K562 (cell line): ENCODE results near the gene SKAP1. TPM values are rescaled to one million over a fixed set of nuclear protein-coding genes. Genes with fewer than 3 reads are reported as not detected.

ENCODE experiments used
- ATAC-seq: fragments of 200-7000 bp; cut with Tn5 transposase; 3 replicates; pipeline ENCODE4 v1.9.1; 2020; ENCODE audit warnings: moderate library complexity
- BruUV-seq: library from RNA; stranded (reverse); fragments of 400-500 nt; replicated peaks from 2 replicates; lab custom pipeline; 2021; lab: Mats Ljungman, UMichigan
- CTCF ChIA-PET: fragments of 300-600 bp; formaldehyde crosslinking; extraction: SDS; loops from one replicate; lab custom pipeline; 2021; ENCODE audit warnings: low intra/inter-chr PET ratio; lab: Yijun Ruan, JAX
- POLR2A ChIA-PET: fragments of 300-600, 350-650 bp; sonication (Branson Sonifier 250); formaldehyde crosslinking; extraction: SDS; loops from one replicate; lab custom pipeline; 2021; ENCODE audit warnings: antibody characterized with exemption, inconsistent platforms; lab: Yijun Ruan, JAX
- DNase-seq, 4 experiments: peaks; one replicate each; pipeline versions ENCODE4 v3.0.0 to v3.0.0-alpha.2; 2011 to 2018; ENCODE audit warnings: low spot score in 3 of 4, mixed read lengths in 3 of 4; ENCODE audit errors: extremely low read depth in 1 of 4
- FAIRE-seq: peaks from 2 replicates; lab custom pipeline; 2011; peaks lifted over from hg19 to GRCh38; lab: Jason Lieb, UNC
- H2AFZ ChIP-seq: 2 replicates; pipeline ENCODE4 v1.6.0; 2011; ENCODE audit warnings: low read depth, low read length, control low read depth, inconsistent platforms
- H3K27ac ChIP-seq: fragments of 200-600 bp; 3 replicates; pipeline ENCODE4 v1.8.0; 2011; ENCODE audit warnings: low read depth, mild to moderate bottlenecking, control low read depth, inconsistent platforms, low read length, moderate library complexity, mixed read lengths; ENCODE audit errors: extremely low read depth
- H3K27me3 ChIP-seq, 2 experiments: fragments of 300-600 bp in 1 of 2; 2 replicates in 1 of 2; 3 replicates in 1 of 2; pipeline versions ENCODE4 v1.6.0 to v1.8.0; 2011; ENCODE audit warnings: inconsistent platforms in 2 of 2, low read length in 2 of 2, mild to moderate bottlenecking in 1 of 2, mixed read lengths in 1 of 2, moderate library complexity in 1 of 2; ENCODE audit not compliant: control insufficient read depth in 2 of 2, insufficient read depth in 2 of 2
- H3K36me3 ChIP-seq: fragments of 300-600 bp; 3 replicates; pipeline ENCODE4 v1.8.0; 2011; ENCODE audit warnings: mild to moderate bottlenecking, low read length, inconsistent platforms; ENCODE audit not compliant: control insufficient read depth, insufficient read depth
- H3K4me1 ChIP-seq, 2 experiments: fragments of 200-600 bp in 1 of 2; replicated peaks in 1 of 2; 2 replicates in 1 of 2; 3 replicates in 1 of 2; pipeline versions ENCODE4 v1.5.1 to v1.8.0; 2011; ENCODE audit warnings: inconsistent platforms in 2 of 2, low read length in 2 of 2, mild to moderate bottlenecking in 1 of 2, mixed read lengths in 1 of 2, moderate library complexity in 1 of 2; ENCODE audit not compliant: control insufficient read depth in 2 of 2, insufficient read depth in 2 of 2
- H3K4me2 ChIP-seq: 2 replicates; pipeline ENCODE4 v1.6.1; 2011; ENCODE audit warnings: low read length, control low read depth, inconsistent platforms, mixed read lengths; ENCODE audit not compliant: insufficient read depth
- H3K4me3 ChIP-seq: fragments of 200-600 bp; sonication (generic), shearing (Covaris generic); 2 replicates; pipeline ENCODE4 v1.5.1; 2016; ENCODE audit warnings: control low read depth, inconsistent platforms
- H3K79me2 ChIP-seq: fragments of 200-600 bp; 3 replicates; pipeline ENCODE4 v1.8.0; 2011; ENCODE audit warnings: low read length, inconsistent platforms; ENCODE audit not compliant: control insufficient read depth, insufficient read depth
- H3K9ac ChIP-seq, 2 experiments: 2 replicates each; pipeline versions ENCODE4 v1.6.0 to v1.6.1; 2011; ENCODE audit warnings: low read depth in 2 of 2, low read length in 2 of 2, control low read depth in 1 of 2, inconsistent platforms in 1 of 2, mild to moderate bottlenecking in 1 of 2, mixed read lengths in 1 of 2; ENCODE audit not compliant: insufficient read depth in 1 of 2
- H3K9me1 ChIP-seq: one replicate; pipeline ENCODE4 v1.6.0; 2011; ENCODE audit warnings: inconsistent platforms, mild to moderate bottlenecking, low read length, moderate library complexity; ENCODE audit not compliant: control insufficient read depth, insufficient read depth
- H3K9me3 ChIP-seq: replicated peaks from 2 replicates; pipeline ENCODE4 v1.5.1; 2011; ENCODE audit warnings: low read depth, low read length, inconsistent platforms; ENCODE audit not compliant: control insufficient read depth, insufficient read depth
- H4K20me1 ChIP-seq: replicated peaks from 2 replicates; pipeline ENCODE4 v1.6.1; 2011; ENCODE audit warnings: low read length, inconsistent platforms, mixed read lengths; ENCODE audit not compliant: control insufficient read depth, insufficient read depth
- ARID2 ChIP-seq: fragments of 450-650 bp; IDR thresholded peaks from 2 replicates; pipeline ENCODE4 v1.6.1; 2017; ENCODE audit warnings: antibody characterized with exemption, mild to moderate bottlenecking
- BACH1 ChIP-seq: fragments of 200-800 bp; sonication (Bioruptor generic); IDR thresholded peaks from 2 replicates; pipeline ENCODE4 v1.6.1; 2016; ENCODE audit warnings: missing genetic modification characterization, missing compliant biosample characterization
- CBX2 ChIP-seq: fragments of 200-600 bp; sonication (generic); IDR thresholded peaks from one replicate; pipeline ENCODE4 v1.6.1; 2012; ENCODE audit warnings: mild to moderate bottlenecking, low read length, inconsistent platforms; ENCODE audit not compliant: insufficient read depth, poor library complexity, severe bottlenecking
- E2F5 ChIP-seq: sonication (generic); formaldehyde crosslinking; IDR thresholded peaks from 2 replicates; pipeline ENCODE4 v1.8.0; 2022; ENCODE audit warnings: mild to moderate bottlenecking, missing genetic modification reagents
- E4F1 ChIP-seq: fragments of 250-450 bp; sonication (Bioruptor Pico); IDR thresholded peaks from 2 replicates; pipeline ENCODE4 v1.5.0; 2021; ENCODE audit warnings: mild to moderate bottlenecking, borderline replicate concordance
- GMEB1 ChIP-seq: fragments of 250-450 bp; sonication (Bioruptor Pico); IDR thresholded peaks from 2 replicates; pipeline ENCODE4 v1.4.0; 2020; ENCODE audit warnings: mild to moderate bottlenecking
- HDAC3 ChIP-seq: fragments of 450-650 bp; IDR thresholded peaks from 2 replicates; pipeline ENCODE4 v1.6.1; 2018; ENCODE audit warnings: borderline replicate concordance, mild to moderate bottlenecking, moderate library complexity; ENCODE audit not compliant: partially characterized antibody
- IRF9 ChIP-seq: fragments of 450-650 bp; IDR thresholded peaks from 2 replicates; pipeline ENCODE4 v1.6.1; 2016; ENCODE audit warnings: missing biosample characterization, missing genetic modification characterization
- PCBP2 ChIP-seq: fragments of 200-400 bp; formaldehyde crosslinking; IDR thresholded peaks from 2 replicates; pipeline ENCODE4 v1.6.1; 2018; ENCODE audit warnings: low read length, low read depth, mild to moderate bottlenecking, moderate library complexity; ENCODE audit not compliant: poor library complexity, severe bottlenecking
- POLR2H ChIP-seq: IDR thresholded peaks from 2 replicates; pipeline ENCODE4 v1.6.1; 2016; ENCODE audit warnings: missing genetic modification characterization, low read depth, mild to moderate bottlenecking, control low read depth, missing compliant biosample characterization, moderate library complexity
- SMC3 ChIP-seq: conservative IDR thresholded peaks from 2 replicates; pipeline ENCODE4 v1.6.1; 2011; ENCODE audit warnings: low read depth, low read length, improper control_type of control experiment; ENCODE audit not compliant: insufficient read depth
- in situ Hi-C: fragments of 300-500 bp; cut with MboI; formaldehyde crosslinking; loops from 4 replicates; pipeline ENCODE4 v1.15.0; 2018; ENCODE audit warnings: inconsistent platforms, mixed read lengths
- intact Hi-C: fragments of 100-400 bp; cut with micrococcal nuclease; formaldehyde crosslinking; loops from 2 replicates; pipeline ENCODE4 v1.14.2; 2022
- polyA plus RNA-seq, 8 experiments: library from polyadenylated mRNA; depleted of rRNA in 4 of 8; stranded (reverse) in 5 of 8; unstranded in 3 of 8; fragments of >200 nt; fragmentation: Nextera tagmentation in 2 of 8; fragmentation: Illumina TruSeq in 1 of 8; extraction: Ambion mirVana in 2 of 8; extraction: Trizol in 1 of 8; gene quantifications; 2 replicates each; pipeline versions ENCODE4 v1.2.1 to v1.2.3, GENCODE V29; 2011 to 2014; ENCODE audit warnings: inconsistent platforms in 1 of 8, missing spikeins in 1 of 8
- total RNA-seq, 7 experiments: library from RNA; depleted of rRNA in 6 of 7; stranded (reverse); fragments of >200 nt in 6 of 7; fragmentation: Illumina TruSeq in 2 of 7; extraction: Trizol in 2 of 7; gene quantifications; 2 replicates each; pipeline versions ENCODE4 v1.2.1 to v1.2.3, GENCODE V29; 2011 to 2021; ENCODE audit warnings: low replicate concordance in 1 of 7

Gene SKAP1
- total and polyA plus RNA-seq, 9 of the 15 experiments (the other 6 are each of a cell fraction or from before 2014, with no cell fraction given) = 0.06 to 0.80 (median 0.10) TPM; not detected in 4

GRCh38 chr17:48335858-48336500 is 94.0 kb downstream of the SKAP1 start (continued):
- TF ChIP-seq BACH1 (no peak), SMC3 (peak; percentile 72), GMEB1 (CRISPR knock-in tag) (no peak)

GRCh38 chr17:48335146-48335784 is 94.7 kb downstream of the SKAP1 start:
- H3K27me3 ChIP-seq = no peaks in the 10 kb centered on the region
- no peak overlapping the region for H2AFZ ChIP-seq
- intact Hi-C loops = loop anchor here (5.0 kb wide), 1 partner anchor 183 kb away; no protein-coding TSS in a partner anchor
- no peak for TF ChIP-seq E2F5 (CRISPR knock-in tag)
- no peak for TF ChIP-seq PCBP2
- no peak for TF ChIP-seq E4F1 (CRISPR knock-in tag)
- TF ChIP-seq ARID2 = no peak
- no peak for TF ChIP-seq IRF9 (tag)
- peak; percentile 92 for TF ChIP-seq CBX2
- TF ChIP-seq POLR2H = 0 out of 2 replicates have a peak, but pooled peaks have one; percentile 25
- no peak for TF ChIP-seq HDAC3
- ATAC-seq (no peak), DNase-seq (no peak), FAIRE-seq (no peak)
- in situ Hi-C loops = loop anchor here (5.0 kb wide), 1 partner anchor 257 kb away; the partner anchor contains the start of genes HOXB3 and HOXB5
- no peaks in the 10 kb centered on the region for H3K9me1 ChIP-seq
- H3K4me2 ChIP-seq = no peak overlapping the region
- no TSS peak for BruUV-seq
- H3K27ac ChIP-seq = no peak overlapping the region
- ChIA-PET CTCF (interaction anchor here (1.1 to 2.4 kb wide), 6 partner anchors 17 to 456 kb away, joined by 3 to 19 read pairs (median 4); partner anchors contain the start of genes HOXB3 and HOXB5), POLR2A (interaction anchor here (0.6 to 2.1 kb wide), 6 partner anchors 10 to 291 kb away, joined by 3 to 6 read pairs (median 4); partner anchors contain the start of gene HOXB9)
- no peaks in the 10 kb centered on the region for H3K79me2 ChIP-seq
- no peak overlapping the region for H3K9ac ChIP-seq
- H3K36me3 ChIP-seq = no peaks in the 10 kb centered on the region
- H4K20me1 ChIP-seq = no peaks in the 10 kb centered on the region
- no peaks in the 10 kb centered on the region for H3K9me3 ChIP-seq
- no peaks in the 10 kb centered on the region for H3K4me1 ChIP-seq
- H3K4me3 ChIP-seq = no peak overlapping the region
